GM21423 (cell line): ENCODE measurements around the gene DNAH11.
"Not testable (repeated sequence)": the region's sequence is repeated elsewhere in the genome, so short reads cannot be mapped to it uniquely, and the experiment has no call there.

Experiments
- ATAC-seq: cut with Tn5 transposase; IDR thresholded peaks from one replicate; pipeline ENCODE4 v1.9.1; 2021; ENCODE audit warnings: mild to moderate bottlenecking, moderate library complexity; ENCODE audit not compliant: unreplicated experiment

The DNAH11 gene

GRCh38 chr7:21766218-21766617 is 223.4 kb downstream of the DNAH11 start:
- ATAC-seq = no peak

DNA sequence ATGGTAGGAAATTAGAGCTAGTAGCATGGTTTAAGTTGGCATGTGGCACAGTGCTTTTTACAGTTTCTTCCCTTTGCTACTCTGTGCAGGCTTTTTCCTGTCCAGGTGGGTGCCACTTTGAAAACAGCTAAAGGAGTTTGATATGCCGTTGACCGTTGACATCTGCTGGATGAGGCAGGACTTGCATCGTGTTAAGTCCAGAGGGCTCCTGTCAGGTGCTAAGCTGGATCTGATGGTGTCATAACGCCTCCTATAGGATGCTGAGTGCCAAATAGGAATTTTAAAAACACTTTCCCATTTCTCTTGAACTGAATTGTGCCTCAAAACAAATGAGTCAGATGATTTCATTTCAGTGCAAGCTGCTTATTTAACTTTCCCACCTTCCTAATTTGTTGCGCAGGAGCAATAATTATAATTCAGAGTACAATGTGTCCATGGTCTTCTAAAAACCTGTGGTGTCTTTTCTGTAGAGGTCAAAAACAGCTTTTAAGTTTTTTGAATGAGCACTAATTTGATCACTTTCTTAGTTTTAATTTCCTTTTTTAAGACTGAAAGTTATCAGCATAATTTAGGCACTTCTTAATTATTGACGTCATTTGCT is 224.6 kb downstream of the DNAH11 start:
- peak; percentile 67 for ATAC-seq

DNA sequence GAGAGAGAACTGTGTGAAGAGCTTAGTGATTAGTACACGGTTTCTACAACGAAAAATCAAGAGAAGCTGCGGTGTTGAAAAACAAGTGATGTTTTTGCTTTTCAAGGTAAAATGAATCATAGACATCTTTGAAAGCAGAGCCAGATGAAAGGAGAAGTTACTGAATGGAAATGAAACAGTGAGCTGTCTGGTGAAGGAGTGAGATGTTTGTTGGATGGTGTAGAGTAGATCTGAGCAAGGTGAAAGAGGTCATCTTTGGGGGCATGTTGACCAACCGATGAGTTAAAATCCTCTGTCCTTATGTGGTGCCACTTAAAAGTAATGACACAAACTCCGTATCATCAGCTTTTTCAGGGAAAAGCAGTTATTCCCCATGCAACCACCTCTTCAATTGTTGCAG is 225.4 kb downstream of the DNAH11 start:
- ATAC-seq = no peak

DNA sequence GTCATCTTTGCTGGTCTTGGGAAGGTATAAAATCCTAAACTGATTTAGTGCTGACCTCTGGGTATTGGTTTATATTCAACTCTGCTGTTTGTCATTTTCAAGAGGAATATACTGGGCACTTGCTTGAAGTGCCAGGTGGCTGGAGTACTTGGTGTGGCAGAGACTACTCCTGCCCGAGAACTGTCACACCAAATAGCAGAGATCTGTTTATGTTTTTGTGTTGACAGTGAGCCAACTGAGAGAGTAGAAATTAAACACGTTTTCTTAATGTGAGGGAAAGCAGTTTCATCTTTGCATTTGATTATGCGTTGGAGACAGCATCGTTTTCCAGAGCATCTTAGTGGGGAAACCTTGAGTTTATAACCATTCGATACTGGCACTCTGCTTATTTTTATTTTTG is 228.4 kb downstream of the DNAH11 start:
- ATAC-seq = no peak

GRCh38 chr7:21771906-21772610 is 229.2 kb downstream of the DNAH11 start:
- ATAC-seq = no peak

DNA sequence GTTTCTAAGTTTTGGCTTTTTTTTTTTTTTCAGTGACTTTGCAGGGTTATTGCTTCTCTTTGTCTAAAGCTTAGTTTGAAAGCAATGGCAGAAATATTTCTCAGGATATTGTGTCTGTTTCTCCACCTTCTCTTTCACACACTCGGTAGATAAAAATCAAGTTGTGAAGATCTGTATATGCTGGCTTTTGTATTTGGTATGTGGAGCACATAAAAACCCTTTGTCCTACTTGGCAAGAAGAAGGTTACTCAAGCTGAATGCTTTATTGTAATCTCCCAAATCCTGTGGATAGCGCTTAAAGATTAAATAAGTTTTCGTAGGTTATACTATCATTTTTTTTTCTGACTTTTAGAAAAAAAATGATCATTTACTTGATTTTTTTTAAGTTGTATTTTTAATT is 230.5 kb downstream of the DNAH11 start:
- no peak for ATAC-seq

DNA sequence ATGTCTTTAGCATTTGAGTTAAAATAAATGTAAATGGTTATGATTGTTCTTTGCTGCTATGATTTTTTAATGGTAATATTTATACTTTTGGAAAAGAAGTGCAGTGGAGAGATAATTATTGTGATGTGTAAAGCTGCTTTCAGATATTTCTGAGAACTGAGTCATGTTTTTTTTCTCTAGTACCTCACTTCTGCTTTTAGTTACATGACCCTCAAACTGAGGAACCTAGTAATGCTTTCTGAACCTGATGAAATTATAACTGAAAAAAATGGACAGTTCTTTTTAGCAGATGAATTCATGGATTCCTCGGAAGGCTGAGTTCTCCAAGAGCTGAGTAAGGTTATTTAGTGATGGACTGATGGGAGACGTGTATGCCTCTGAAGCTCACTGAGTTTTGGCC is 235.1 kb downstream of the DNAH11 start:
- no peak for ATAC-seq

- ATAC-seq = no peak
Observed at GRCh38 chr7:21778953-21779352, 236.1 kb downstream of the DNAH11 start.

DNA sequence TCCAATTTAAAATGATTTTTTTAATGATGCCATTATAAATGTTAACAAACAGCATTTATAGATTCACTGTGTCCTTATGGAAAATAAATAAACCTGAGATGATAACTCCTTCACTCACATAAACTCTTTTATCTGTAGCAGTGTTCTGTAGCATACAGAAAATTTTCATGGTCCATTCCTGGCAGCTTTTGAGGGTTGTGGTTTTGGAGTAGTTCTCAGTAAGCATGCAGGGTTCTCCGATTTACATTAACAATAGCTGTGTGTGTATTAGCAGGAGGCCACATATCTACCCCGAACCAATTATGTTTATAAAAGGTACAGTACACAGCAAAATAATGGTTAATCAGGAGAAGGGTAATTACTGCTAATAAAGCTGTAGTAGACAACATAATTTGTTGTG is 240.2 kb downstream of the DNAH11 start:
- no peak for ATAC-seq

DNA sequence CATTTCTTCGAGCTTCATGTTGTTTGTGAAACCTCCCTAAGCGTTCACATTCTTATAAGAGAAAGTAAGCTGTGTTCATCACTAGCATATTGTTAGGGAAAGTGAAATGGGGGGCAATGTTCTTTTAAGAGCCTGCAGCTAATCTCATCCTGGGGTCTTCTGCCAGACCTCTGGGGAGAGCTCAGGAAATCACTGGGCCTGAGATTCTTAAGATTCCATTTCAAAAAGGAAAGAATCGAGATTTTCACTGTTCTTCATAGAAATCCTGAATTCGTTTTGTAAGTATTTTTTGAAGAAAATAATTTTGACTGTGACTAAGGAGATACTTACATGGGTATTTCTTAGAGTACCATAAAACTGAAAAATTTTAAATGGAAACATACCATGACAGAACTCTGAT is 242.2 kb downstream of the DNAH11 start:
- no peak for ATAC-seq

DNA sequence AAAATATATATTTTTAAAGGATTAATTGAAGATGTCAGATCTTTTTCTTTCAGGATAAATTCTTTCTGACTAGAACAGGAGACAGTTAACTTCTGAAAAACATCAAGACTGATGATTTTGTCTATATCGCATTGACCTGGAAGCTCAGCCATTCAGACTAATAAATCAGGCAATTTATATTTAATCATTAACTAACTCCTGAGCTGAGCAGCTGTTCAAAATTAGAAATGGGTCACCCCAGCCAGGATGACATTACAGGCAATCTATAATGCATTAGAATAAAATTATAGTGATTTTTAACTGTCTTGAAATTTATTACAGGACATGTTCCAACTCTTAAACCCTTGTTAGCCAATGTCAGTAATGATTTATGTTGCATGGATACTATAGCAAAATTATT is 263.0 kb downstream of the DNAH11 start:
- no peak for ATAC-seq

DNA sequence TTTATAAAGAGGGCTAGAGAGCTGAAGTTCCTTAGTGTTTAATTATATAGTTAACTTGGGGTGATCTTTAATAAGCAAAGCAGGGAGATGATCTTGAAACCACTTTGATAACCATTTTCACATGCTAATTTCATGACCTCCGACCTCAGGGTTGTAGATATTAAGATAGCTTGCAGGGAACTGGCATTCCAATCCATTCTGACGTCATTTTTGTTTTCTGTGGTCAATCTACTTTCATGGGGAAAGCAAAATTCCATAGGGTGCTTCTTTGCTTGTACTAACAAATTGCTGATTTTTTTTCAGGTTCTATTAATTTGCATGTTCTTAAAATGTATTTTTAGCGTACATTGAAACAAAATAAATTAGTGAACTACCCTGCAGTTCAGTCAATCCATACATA is 263.5 kb downstream of the DNAH11 start:
- no peak for ATAC-seq

- ATAC-seq = no peak
Observed at GRCh38 chr7:21819048-21819447, 276.2 kb downstream of the DNAH11 start.

DNA sequence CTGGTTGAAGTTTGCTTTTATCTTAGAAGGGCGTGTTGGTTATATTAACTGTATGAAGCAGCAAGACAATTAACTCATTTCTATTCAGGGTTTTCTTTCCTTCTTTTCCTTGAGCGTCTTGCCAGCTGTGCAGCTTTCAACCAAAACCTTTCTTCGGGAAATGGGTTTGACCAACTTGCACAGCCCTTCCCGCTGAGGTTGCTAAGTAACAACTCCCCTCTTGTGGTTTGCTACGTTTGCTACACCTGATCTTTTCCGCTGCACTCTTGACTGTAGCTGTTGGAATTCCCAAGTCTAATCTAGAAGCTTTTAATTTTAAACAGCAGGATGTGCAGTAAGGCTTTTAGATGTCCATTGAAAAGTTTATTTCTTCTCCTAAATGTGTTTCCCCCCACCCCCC is 286.0 kb downstream of the DNAH11 start:
- no peak for ATAC-seq

DNA sequence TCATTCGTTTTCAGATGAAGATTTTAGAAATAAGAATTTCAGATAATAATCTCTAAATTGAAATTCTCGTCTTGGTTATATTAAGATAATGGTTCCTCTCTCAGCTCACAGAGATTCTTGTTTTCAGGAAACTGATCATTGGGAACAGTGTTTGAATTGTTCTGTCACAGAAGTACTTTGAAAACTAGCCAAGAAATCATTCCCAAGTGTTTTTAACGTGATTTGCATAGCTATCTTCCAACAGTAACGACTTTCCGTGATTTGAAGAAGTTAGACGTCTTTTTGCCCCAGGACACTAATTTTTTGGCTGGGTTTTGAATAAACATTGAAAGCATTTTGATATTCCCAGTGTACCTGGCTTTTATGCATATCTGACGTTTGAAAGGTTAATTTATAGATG is 286.9 kb downstream of the DNAH11 start:
- ATAC-seq = no peak

DNA sequence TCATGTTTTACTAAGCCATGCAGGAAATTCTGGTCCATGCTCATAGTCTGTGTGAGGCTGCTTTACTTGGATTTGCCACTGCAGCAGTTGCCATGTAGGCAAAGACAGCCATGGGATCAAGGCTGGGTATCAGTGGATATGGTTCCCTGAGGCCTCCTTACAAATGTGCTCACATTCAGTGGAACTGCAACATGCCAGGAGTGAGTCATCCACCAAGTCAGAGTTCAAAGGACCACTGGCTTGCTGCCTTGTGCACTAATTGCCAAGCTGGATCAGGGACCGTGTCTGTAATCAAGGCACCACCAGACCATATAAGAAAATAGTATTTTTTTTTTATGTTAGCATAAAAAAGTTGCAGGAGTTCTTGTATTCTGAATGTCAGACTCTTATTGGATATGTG is 301.9 kb downstream of the DNAH11 start:
- no peak for ATAC-seq

GRCh38 chr7:21850531-21851285 is 307.9 kb downstream of the DNAH11 start:
- no peak for ATAC-seq

DNA sequence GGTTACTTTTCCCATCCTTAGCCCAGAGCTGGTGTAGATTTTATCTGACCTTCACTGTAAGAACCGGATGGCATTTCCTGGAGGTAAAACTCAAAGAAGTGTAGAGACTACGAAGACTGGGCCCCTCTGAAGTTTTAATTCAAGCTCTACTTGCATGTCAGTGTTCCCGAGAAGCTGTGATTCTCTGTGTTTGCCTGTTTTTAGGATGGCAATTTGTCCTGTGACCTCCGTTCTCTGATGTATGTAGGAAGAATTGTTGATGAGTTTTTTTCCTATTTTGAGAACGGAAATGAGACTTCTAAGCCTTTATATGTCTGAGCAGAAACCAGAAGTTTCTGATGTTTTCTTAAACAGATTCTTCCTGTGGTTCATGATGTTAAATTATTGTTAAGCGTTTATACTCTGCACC is 308.7 kb downstream of the DNAH11 start:
- ATAC-seq = no peak

GRCh38 chr7:21865631-21866204 is 322.9 kb downstream of the DNAH11 start:
- ATAC-seq = not testable (repeated sequence)

- no peak for ATAC-seq
Observed at GRCh38 chr7:21866731-21867130, 323.9 kb downstream of the DNAH11 start.

DNA sequence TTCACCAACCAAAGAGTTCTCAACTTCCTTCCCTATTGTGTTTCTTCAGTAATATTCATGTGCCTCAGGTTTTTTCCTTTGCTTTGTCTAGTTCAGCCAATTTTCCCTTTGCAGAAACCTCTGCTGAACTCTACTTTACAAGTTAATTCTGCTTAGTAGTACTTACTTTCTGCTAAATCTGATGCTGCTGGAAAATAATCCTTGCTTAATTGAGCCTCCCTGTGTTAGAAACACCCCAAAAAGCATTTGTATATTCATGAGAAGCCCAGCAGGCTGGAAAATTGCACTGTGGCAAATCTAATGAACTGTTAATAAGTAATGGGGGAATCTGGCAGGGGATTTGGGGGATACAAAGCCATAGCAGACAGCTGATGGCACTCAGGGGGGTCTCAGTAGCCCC is 324.4 kb downstream of the DNAH11 start:
- no peak for ATAC-seq
